ENCODE results near the gene DYNLRB1. TPM values are rescaled to one million over a fixed set of nuclear protein-coding genes. Genes with fewer than 3 reads are reported as not detected.

Gene DYNLRB1
- total and polyA plus RNA-seq, 2 of the 13 experiments (the other 11 are each of a cell fraction or from before 2014, with no cell fraction given), result 140 to 244 TPM

DNA sequence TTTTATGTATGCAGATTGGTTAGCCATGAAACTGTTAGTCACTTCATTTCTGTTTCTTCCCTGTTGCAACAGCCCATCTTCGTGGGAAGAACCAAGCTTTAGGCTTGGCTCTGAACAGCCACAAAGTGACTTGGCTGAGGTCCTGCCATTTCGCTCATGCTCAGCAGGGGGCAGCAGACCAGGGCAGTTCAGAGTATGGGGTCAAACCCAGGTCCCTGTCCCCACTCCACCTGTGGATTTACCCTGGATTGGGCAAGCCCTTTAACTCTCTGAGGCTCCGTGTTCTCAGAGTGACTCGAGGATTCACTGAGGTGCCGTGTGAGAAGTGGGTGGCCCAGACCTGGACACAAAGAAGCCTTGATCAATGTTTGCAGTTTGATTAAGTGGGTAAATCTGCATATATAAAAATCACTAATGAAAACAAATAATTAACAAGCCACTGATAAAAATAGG is 22.5 kb downstream of the DYNLRB1 start (continued):
- TF ChIP-seq, protein P1, sequence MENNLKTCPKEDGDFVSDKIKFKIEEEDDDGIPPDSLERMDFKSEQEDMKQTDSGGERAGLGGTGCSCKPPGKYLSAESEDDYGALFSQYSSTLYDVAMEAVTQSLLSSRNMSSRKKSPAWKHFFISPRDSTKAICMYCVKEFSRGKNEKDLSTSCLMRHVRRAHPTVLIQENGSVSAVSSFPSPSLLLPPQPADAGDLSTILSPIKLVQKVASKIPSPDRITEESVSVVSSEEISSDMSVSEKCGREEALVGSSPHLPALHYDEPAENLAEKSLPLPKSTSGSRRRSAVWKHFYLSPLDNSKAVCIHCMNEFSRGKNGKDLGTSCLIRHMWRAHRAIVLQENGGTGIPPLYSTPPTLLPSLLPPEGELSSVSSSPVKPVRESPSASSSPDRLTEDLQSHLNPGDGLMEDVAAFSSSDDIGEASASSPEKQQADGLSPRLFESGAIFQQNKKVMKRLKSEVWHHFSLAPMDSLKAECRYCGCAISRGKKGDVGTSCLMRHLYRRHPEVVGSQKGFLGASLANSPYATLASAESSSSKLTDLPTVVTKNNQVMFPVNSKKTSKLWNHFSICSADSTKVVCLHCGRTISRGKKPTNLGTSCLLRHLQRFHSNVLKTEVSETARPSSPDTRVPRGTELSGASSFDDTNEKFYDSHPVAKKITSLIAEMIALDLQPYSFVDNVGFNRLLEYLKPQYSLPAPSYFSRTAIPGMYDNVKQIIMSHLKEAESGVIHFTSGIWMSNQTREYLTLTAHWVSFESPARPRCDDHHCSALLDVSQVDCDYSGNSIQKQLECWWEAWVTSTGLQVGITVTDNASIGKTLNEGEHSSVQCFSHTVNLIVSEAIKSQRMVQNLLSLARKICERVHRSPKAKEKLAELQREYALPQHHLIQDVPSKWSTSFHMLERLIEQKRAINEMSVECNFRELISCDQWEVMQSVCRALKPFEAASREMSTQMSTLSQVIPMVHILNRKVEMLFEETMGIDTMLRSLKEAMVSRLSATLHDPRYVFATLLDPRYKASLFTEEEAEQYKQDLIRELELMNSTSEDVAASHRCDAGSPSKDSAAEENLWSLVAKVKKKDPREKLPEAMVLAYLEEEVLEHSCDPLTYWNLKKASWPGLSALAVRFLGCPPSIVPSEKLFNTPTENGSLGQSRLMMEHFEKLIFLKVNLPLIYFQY (CRISPR knock-in tag; IDR thresholded peaks at IDR 0.05; ENCODE audit: borderline replicate concordance), result 0 out of 2 replicates have a peak, but pooled peaks have one; percentile 27
- TF ChIP-seq ARNT2 (CRISPR knock-in tag; IDR thresholded peaks at IDR 0.05; ENCODE audit: low read depth) (no peak), ZNF672 (CRISPR knock-in tag; IDR thresholded peaks at IDR 0.05) (no peak), SUZ12 (IDR thresholded peaks at IDR 0.05; ENCODE audit: low read depth, low read length) (no peak), MATR3 (CRISPR knock-in tag; IDR thresholded peaks at IDR 0.05) (no peak), MED8 (CRISPR knock-in tag; IDR thresholded peaks at IDR 0.05; ENCODE audit: insufficient replicate concordance) (no peak), GABPB1 (CRISPR knock-in tag; IDR thresholded peaks at IDR 0.05) (0 out of 2 replicates have a peak, but pooled peaks have one; percentile 15), FOXO1 (CRISPR knock-in tag; IDR thresholded peaks at IDR 0.05) (peak; percentile 54; the same call in 1 of the 2 replicates), HIVEP1 (CRISPR knock-in tag; IDR thresholded peaks at IDR 0.05) (peak; percentile 25; the same call in 1 of the 2 replicates), FOXA3 (CRISPR knock-in tag; IDR thresholded peaks at IDR 0.05) (no peak), ERF (CRISPR knock-in tag; IDR thresholded peaks at IDR 0.05) (0 out of 2 replicates have a peak, but pooled peaks have one; percentile 36), ZNF564 (CRISPR knock-in tag; IDR thresholded peaks at IDR 0.05) (no peak), TP53 (CRISPR knock-in tag; conservative IDR thresholded peaks at IDR 0.05) (no peak)
- TF ChIP-seq, protein P2, sequence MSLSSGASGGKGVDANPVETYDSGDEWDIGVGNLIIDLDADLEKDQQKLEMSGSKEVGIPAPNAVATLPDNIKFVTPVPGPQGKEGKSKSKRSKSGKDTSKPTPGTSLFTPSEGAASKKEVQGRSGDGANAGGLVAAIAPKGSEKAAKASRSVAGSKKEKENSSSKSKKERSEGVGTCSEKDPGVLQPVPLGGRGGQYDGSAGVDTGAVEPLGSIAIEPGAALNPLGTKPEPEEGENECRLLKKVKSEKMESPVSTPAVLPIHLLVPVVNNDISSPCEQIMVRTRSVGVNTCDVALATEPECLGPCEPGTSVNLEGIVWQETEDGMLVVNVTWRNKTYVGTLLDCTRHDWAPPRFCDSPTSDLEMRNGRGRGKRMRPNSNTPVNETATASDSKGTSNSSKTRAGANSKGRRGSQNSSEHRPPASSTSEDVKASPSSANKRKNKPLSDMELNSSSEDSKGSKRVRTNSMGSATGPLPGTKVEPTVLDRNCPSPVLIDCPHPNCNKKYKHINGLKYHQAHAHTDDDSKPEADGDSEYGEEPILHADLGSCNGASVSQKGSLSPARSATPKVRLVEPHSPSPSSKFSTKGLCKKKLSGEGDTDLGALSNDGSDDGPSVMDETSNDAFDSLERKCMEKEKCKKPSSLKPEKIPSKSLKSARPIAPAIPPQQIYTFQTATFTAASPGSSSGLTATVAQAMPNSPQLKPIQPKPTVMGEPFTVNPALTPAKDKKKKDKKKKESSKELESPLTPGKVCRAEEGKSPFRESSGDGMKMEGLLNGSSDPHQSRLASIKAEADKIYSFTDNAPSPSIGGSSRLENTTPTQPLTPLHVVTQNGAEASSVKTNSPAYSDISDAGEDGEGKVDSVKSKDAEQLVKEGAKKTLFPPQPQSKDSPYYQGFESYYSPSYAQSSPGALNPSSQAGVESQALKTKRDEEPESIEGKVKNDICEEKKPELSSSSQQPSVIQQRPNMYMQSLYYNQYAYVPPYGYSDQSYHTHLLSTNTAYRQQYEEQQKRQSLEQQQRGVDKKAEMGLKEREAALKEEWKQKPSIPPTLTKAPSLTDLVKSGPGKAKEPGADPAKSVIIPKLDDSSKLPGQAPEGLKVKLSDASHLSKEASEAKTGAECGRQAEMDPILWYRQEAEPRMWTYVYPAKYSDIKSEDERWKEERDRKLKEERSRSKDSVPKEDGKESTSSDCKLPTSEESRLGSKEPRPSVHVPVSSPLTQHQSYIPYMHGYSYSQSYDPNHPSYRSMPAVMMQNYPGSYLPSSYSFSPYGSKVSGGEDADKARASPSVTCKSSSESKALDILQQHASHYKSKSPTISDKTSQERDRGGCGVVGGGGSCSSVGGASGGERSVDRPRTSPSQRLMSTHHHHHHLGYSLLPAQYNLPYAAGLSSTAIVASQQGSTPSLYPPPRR (CRISPR knock-in tag; IDR thresholded peaks at IDR 0.05; ENCODE audit: borderline replicate concordance), result no peak
- TF ChIP-seq, protein P3, sequence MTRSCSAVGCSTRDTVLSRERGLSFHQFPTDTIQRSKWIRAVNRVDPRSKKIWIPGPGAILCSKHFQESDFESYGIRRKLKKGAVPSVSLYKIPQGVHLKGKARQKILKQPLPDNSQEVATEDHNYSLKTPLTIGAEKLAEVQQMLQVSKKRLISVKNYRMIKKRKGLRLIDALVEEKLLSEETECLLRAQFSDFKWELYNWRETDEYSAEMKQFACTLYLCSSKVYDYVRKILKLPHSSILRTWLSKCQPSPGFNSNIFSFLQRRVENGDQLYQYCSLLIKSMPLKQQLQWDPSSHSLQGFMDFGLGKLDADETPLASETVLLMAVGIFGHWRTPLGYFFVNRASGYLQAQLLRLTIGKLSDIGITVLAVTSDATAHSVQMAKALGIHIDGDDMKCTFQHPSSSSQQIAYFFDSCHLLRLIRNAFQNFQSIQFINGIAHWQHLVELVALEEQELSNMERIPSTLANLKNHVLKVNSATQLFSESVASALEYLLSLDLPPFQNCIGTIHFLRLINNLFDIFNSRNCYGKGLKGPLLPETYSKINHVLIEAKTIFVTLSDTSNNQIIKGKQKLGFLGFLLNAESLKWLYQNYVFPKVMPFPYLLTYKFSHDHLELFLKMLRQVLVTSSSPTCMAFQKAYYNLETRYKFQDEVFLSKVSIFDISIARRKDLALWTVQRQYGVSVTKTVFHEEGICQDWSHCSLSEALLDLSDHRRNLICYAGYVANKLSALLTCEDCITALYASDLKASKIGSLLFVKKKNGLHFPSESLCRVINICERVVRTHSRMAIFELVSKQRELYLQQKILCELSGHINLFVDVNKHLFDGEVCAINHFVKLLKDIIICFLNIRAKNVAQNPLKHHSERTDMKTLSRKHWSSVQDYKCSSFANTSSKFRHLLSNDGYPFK (CRISPR knock-in tag; IDR thresholded peaks at IDR 0.05; ENCODE audit: borderline replicate concordance), result no peak
- TF ChIP-seq, protein P4, sequence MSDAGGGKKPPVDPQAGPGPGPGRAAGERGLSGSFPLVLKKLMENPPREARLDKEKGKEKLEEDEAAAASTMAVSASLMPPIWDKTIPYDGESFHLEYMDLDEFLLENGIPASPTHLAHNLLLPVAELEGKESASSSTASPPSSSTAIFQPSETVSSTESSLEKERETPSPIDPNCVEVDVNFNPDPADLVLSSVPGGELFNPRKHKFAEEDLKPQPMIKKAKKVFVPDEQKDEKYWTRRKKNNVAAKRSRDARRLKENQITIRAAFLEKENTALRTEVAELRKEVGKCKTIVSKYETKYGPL (CRISPR knock-in tag; IDR thresholded peaks at IDR 0.05), result no peak

All from HepG2 (cell line).